Kidney capillary endothelial cell (primary cell): Measurements from ENCODE around the gene UCHL3.
"Not testable (repeated sequence)": the region's sequence is repeated elsewhere in the genome, so short reads cannot be mapped to it uniquely, and the experiment has no call there.

ENCODE experiments used
- DNase-seq: peaks from one replicate; pipeline ENCODE4 v3.0.0-alpha.2; 2018; ENCODE audit warnings: low spot score

Gene UCHL3

GRCh38 chr13:75549262-75550158, at the start of gene UCHL3:
UCHL3 (plus strand) TSS chr13:75549791; CDS start chr13:75549821, 30 bp downstream.
- DNase-seq = peak; percentile 94

DNA sequence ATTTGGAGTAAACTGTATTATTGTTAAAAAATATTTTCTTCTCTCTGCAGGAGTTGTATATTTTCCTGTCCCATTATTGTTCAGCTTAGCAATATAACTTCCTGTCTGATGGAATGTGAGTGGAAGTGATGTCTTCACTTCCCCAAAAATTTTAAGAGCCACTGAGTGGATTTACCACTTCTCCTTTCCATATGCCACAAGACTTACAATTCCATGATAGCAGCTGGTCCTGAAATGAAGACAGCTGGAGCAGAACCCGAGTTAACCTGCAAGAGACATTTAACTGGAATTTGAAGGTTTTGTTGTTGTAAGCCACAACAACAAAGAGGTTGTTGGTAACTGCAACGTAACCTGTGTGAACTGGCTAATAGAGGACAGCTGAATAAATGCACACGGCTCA, 44.3 kb upstream of the UCHL3 start:
- DNase-seq = no peak

- DNase-seq = no peak
Observed at GRCh38 chr13:75506018-75506417, 43.6 kb upstream of the UCHL3 start.

GRCh38 chr13:75507027-75508001, 42.3 kb upstream of the UCHL3 start:
- DNase-seq = no peak

GRCh38 chr13:75508002-75508548, 41.5 kb upstream of the UCHL3 start:
- DNase-seq = no peak

GRCh38 chr13:75511051-75511625, 38.5 kb upstream of the UCHL3 start:
- no peak for DNase-seq

DNA sequence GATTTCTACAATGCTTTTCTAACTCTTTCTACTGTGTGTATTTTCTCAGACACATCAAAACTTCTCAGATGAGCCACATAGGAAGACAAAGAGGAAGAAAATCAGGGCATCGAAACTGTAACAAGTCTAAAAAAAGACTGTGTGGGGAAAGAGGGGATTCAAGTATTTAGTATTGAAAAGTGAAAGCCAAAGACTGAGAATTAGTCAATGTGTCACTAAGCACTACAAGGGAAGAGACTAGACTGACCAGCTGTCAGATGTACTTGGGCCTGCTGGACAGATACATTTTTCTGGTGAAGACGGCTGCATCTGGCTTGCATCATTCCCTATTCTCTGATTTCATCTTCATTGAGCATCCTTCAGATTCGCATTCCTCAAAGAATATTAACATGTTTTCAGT, 37.3 kb upstream of the UCHL3 start:
- no peak for DNase-seq

DNA sequence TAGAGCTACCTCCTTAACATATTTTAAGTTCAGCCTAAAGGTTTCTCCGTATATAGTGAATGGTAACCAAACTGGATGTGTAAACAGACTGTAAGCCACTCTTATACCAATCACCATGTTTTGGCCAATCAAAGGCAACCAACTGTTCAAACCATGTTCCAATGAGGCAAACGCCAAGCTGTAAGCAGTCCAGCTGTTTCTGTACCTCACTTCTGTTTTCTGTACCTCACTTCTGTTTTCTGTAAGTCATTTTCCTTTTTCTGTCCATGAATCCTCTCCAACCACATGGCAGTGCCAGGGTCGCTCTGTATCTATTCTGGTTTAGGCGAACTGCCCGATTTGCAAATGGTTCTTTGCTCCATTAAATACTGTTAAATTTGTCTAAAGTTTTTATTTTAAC, 36.3 kb upstream of the UCHL3 start:
- no peak for DNase-seq

DNA sequence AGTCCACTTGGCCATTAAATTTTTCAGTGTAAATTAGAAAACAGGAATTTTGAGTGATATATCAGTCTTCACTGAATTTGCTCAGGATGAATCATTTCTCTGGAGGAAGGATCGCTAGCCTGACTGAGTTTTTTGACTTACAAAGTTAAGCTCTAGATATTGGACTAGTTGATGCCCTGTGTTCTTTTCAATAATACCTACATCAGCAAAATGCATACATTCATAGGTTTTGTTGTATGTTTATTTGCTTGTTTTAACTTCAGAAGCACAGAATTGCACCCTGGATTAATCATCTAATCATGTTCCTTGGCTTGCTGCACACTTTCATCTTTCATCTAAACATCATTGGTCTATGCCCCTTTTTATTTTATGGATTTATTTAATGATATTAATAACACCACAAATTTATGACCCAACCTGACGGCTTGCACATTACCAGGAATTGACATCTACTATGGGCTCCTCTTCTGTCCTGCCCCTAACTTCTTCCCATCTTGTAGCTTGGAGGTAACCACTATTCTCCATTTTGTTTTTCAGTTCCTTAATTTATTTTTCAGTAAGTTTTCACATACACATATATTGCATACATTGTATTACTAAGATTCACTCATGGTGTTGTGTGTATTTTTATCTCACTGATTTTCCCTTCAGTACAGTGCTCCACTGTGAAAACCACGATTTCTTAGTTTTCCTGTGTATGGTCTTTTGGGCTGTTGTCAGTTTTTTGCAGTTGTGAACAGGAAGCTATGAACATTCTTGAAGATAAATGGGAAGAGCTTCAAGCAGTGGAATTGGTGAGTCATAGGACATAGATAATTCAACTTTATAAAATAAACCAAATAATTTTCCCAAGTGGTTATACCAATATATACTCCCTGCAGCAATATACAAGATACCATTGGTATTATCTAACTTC, 35.3 kb upstream of the UCHL3 start:
- DNase-seq = no peak

DNA sequence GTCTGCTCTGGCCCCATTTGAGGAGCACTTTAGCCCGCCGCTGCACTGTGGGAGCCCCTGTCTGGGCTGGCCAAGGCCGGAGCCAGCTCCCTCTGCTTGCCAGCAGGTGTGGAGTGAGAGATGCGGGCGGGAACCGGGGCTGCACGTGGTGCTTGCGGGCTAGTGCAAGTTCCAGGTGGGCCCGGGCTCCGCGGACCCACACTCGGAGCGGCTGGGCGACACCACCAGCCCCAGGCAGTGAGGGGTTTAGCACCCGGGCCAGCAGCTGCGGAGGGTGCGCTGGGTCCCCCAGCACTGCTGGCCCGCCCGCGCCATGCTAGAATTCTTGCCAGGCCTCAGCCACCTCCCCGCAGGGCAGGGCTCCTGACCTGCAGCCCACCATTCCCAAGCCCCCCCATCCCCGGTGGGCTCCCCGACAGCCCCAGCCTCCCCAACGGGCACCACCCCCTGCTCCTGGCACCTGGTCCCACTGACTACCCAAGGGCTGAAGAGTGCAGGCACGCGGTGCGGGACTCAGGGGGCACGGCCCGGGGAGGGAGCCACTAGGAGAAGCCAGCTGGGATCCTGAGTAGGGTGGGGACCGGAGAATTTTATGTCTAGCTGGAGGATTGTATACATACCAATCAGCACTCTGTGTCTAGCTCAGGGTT, 31.0 kb upstream of the UCHL3 start:
- DNase-seq = no peak

GRCh38 chr13:75521956-75522355, 27.6 kb upstream of the UCHL3 start:
- no peak for DNase-seq

DNA sequence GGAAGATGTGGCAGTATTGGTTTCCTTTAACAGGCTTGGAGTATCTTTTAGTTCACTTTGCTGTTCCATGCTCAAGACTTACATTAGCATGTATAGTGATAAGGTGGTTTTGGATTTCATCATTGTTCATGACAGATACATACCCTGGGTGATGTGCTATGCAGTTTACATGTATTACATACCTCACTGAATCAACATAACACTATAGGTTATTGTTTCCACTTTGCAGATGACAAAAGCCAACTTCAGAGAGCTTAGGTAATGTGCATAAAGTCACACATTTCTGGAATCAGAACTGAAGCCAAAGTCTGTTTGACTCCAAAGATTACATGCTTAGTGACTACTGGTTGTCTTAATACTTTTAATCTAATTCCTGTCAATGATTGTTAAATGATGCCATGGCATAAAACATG, 19.0 kb upstream of the UCHL3 start:
- DNase-seq = no peak

DNA sequence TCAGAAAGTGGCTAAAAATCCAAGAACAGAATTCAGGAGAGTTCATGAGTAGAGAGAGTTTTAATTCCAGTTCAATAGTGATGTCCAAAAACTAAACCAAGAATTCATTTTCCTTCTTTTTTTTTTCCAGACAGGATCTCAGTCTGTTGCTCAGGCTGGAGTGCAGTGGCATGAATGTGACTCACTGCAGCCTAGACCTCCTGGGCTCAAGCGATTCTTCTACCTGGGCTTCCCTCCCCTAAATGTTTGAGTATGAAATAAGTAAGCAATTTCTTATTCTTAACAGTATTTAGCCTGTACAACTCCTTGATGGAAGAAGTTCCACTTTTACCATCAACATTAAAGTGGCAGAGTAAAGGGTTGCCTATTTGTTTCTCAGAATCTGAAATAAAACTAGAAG, 15.7 kb upstream of the UCHL3 start:
- DNase-seq = no peak

- peak; percentile 81 for DNase-seq
Observed at GRCh38 chr13:75537401-75538365, 11.9 kb upstream of the UCHL3 start, which contains the start of gene COMMD6. COMMD6 (minus strand) TSS chr13:75537841; CDS start chr13:75537805, 36 bp downstream.

- no peak for DNase-seq
Observed at GRCh38 chr13:75541287-75541686, 8.3 kb upstream of the UCHL3 start.

GRCh38 chr13:75541961-75542360, 7.6 kb upstream of the UCHL3 start:
- no peak for DNase-seq

- no peak for DNase-seq
Observed at GRCh38 chr13:75544681-75545330, 4.8 kb upstream of the UCHL3 start.

DNA sequence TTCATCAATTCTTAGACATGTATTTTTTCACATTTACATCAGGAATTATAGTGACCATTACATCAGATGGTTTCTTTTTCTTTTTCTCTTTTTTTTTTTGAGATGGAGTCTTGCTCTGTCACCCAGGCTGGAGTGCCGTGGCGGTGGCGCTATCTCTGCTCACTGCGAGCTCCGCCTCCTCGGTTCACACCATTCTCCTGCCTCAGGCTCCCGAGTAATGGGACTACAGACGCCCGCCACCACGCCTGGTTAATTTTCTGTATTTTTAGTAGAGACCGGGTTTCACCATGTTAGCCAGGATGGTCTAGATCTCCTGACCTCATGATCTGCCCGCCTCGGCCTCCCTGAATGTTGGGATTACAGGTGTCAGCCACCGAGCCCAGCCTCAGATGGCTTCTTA, 4.2 kb upstream of the UCHL3 start:
- not testable (repeated sequence) for DNase-seq

- no peak for DNase-seq
Observed at GRCh38 chr13:75547917-75548316, 1.7 kb upstream of the UCHL3 start.
